Measurements from ENCODE around the gene DYRK1B.

DNA sequence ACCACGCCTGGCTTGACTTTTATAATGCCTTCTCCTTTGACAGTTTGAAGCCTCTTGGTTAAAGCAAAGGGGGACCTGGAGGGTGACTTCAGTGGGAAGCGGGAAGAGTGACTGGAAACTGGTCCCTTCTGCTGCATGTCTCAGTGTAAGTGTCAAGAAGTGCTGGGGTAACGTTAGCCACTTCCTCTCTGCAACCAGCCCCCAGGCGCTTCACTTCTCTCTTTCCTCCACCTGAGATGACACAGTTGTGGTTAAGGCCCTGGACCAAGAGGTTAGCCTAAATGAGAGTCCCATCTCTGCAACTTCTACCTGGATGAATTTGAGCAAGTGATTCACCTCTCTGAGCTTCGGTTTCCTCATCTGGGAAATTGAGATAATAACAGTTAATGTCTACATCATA is 39.0 kb downstream of the DYRK1B start:
- TF ChIP-seq, protein P1, sequence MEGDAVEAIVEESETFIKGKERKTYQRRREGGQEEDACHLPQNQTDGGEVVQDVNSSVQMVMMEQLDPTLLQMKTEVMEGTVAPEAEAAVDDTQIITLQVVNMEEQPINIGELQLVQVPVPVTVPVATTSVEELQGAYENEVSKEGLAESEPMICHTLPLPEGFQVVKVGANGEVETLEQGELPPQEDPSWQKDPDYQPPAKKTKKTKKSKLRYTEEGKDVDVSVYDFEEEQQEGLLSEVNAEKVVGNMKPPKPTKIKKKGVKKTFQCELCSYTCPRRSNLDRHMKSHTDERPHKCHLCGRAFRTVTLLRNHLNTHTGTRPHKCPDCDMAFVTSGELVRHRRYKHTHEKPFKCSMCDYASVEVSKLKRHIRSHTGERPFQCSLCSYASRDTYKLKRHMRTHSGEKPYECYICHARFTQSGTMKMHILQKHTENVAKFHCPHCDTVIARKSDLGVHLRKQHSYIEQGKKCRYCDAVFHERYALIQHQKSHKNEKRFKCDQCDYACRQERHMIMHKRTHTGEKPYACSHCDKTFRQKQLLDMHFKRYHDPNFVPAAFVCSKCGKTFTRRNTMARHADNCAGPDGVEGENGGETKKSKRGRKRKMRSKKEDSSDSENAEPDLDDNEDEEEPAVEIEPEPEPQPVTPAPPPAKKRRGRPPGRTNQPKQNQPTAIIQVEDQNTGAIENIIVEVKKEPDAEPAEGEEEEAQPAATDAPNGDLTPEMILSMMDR (IDR thresholded peaks at IDR 0.05) = no peak
- TF ChIP-seq POLR2A (IDR thresholded peaks at IDR 0.05) = no peak
